SU-DHL-6 (cell line): ENCODE measurements around the gene NDUFA6.

Experiments
- H2AFZ ChIP-seq: fragments of 200-600 bp; sonication (generic); 2 replicates; pipeline ENCODE4 v1.6.1; 2014; ENCODE audit warnings: low read depth, mild to moderate bottlenecking, moderate library complexity, mixed read lengths, antibody characterized with exemption, low read length; ENCODE audit not compliant: severe bottlenecking
- H3F3A ChIP-seq: fragments of 200-600 bp; shearing (Covaris generic); 2 replicates; pipeline ENCODE4 v1.6.0; 2016; ENCODE audit warnings: antibody characterized with exemption, mild to moderate bottlenecking; ENCODE audit not compliant: insufficient read depth
- H3K27ac ChIP-seq: fragments of 200-600 bp; sonication (generic); 2 replicates; pipeline ENCODE4 v1.5.1; 2016; ENCODE audit warnings: low read depth, mild to moderate bottlenecking, low read length, moderate library complexity, mixed read lengths
- H3K27me3 ChIP-seq: fragments of 200-600 bp; sonication (generic), shearing (Covaris generic); 2 replicates; pipeline ENCODE4 v1.6.0; 2014; ENCODE audit warnings: mild to moderate bottlenecking, low read length
- H3K36me3 ChIP-seq: fragments of 200-600 bp; sonication (generic); 2 replicates; pipeline ENCODE4 v1.6.1; 2014; ENCODE audit warnings: mild to moderate bottlenecking, low read length, mixed read lengths
- H3K4me2 ChIP-seq: fragments of 300-600, 200-600 bp; shearing (Covaris generic), sonication (generic); 2 replicates; pipeline ENCODE4 v1.6.0; 2014; ENCODE audit warnings: low read length, low read depth, mild to moderate bottlenecking; ENCODE audit not compliant: poor library complexity, severe bottlenecking
- H3K4me3 ChIP-seq: fragments of 200-600 bp; sonication (generic); 2 replicates; pipeline ENCODE4 v1.5.1; 2014; ENCODE audit warnings: antibody characterized with exemption, low read length, mild to moderate bottlenecking, mixed read lengths; ENCODE audit not compliant: insufficient read depth, poor library complexity, severe bottlenecking
- H3K79me2 ChIP-seq: fragments of 200-600 bp; sonication (generic); 2 replicates; pipeline ENCODE4 v1.6.1; 2014; ENCODE audit warnings: mild to moderate bottlenecking, low read length, moderate library complexity; ENCODE audit not compliant: insufficient read depth
- H3K9ac ChIP-seq: fragments of 200-600 bp; sonication (generic); 2 replicates; pipeline ENCODE4 v1.7.0; 2014; ENCODE audit warnings: mild to moderate bottlenecking, low read length
- H3K9me2 ChIP-seq: fragments of 200-600 bp; sonication (generic); replicated peaks from 2 replicates; pipeline ENCODE4 v1.6.1; 2014; ENCODE audit warnings: low read length; ENCODE audit not compliant: insufficient read depth
- H3K9me3 ChIP-seq: fragments of 200-600 bp; sonication (generic); 2 replicates; pipeline ENCODE4 v1.6.1; 2014; ENCODE audit warnings: low read length, mixed read lengths; ENCODE audit not compliant: insufficient read depth
- H4K20me1 ChIP-seq: fragments of 200-600 bp; sonication (generic); 2 replicates; pipeline ENCODE4 v1.6.1; 2014; ENCODE audit warnings: low read depth, mild to moderate bottlenecking, antibody characterized with exemption, low read length, moderate library complexity, mixed read lengths
- EZH2phosphoT487 ChIP-seq: fragments of 200-600 bp; sonication (generic), shearing (Covaris generic); conservative IDR thresholded peaks from 2 replicates; pipeline ENCODE4 v1.6.1; 2018; ENCODE audit warnings: mild to moderate bottlenecking, antibody characterized with exemption, low read length, moderate library complexity, mixed read lengths
- TF ChIP-seq, protein P1 (sequence below): fragments of 200-600 bp; sonication (generic); IDR thresholded peaks from one replicate; pipeline ENCODE4 v1.5.1; 2017; ENCODE audit warnings: antibody characterized with exemption, mild to moderate bottlenecking, low read length, moderate library complexity; ENCODE audit not compliant: insufficient read depth, poor library complexity, severe bottlenecking

Gene NDUFA6

GRCh38 chr22:42065438-42066125 lies 25.0 kb downstream of the NDUFA6 start:
- H3K9me2 ChIP-seq, result no peaks in the 10 kb centered on the region
- TF ChIP-seq, protein P1, sequence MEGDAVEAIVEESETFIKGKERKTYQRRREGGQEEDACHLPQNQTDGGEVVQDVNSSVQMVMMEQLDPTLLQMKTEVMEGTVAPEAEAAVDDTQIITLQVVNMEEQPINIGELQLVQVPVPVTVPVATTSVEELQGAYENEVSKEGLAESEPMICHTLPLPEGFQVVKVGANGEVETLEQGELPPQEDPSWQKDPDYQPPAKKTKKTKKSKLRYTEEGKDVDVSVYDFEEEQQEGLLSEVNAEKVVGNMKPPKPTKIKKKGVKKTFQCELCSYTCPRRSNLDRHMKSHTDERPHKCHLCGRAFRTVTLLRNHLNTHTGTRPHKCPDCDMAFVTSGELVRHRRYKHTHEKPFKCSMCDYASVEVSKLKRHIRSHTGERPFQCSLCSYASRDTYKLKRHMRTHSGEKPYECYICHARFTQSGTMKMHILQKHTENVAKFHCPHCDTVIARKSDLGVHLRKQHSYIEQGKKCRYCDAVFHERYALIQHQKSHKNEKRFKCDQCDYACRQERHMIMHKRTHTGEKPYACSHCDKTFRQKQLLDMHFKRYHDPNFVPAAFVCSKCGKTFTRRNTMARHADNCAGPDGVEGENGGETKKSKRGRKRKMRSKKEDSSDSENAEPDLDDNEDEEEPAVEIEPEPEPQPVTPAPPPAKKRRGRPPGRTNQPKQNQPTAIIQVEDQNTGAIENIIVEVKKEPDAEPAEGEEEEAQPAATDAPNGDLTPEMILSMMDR, result no peak
- no peak for TF ChIP-seq EZH2phosphoT487
- no peaks in the 10 kb centered on the region for H3F3A ChIP-seq
- H4K20me1 ChIP-seq, result no peaks in the 10 kb centered on the region
- H3K27ac ChIP-seq, result no peak overlapping the region
- no peaks in the 10 kb centered on the region for H3K36me3 ChIP-seq
- no peaks in the 10 kb centered on the region for H3K27me3 ChIP-seq
- no peak overlapping the region for H3K4me3 ChIP-seq
- no peak overlapping the region for H3K4me2 ChIP-seq
- no peaks in the 10 kb centered on the region for H3K9me3 ChIP-seq
- H3K79me2 ChIP-seq, result no peaks in the 10 kb centered on the region
- no peak overlapping the region for H3K9ac ChIP-seq
- no peak overlapping the region for H2AFZ ChIP-seq

DNA sequence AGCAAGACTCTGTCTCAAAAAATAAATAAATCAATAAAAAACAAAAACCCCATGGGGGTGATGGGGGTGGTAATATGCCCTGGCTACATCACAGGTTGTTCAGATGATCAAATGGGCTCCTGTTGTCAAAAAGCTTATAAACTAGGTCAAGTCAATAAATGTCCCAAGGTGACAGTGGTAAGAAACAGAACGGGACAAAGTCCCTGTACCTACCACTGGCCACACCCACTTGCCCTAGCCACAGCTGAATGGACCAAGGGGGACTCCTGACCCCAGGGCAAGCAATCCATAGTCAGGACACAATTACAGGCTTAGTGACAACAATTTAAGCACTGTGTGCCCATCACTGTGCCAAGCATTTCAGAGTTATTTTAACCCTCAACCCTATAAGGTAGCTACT lies 25.9 kb downstream of the NDUFA6 start:
- no peak overlapping the region for H2AFZ ChIP-seq
- H3K27me3 ChIP-seq, result no peaks in the 10 kb centered on the region
- no peaks in the 10 kb centered on the region for H3K79me2 ChIP-seq
- H3K36me3 ChIP-seq, result no peaks in the 10 kb centered on the region
- H3K9me2 ChIP-seq, result no peaks in the 10 kb centered on the region
- H3F3A ChIP-seq, result no peaks in the 10 kb centered on the region
- H3K4me3 ChIP-seq, result no peak overlapping the region
- no peak overlapping the region for H3K4me2 ChIP-seq
- H3K27ac ChIP-seq, result no peak overlapping the region
- H4K20me1 ChIP-seq, result no peaks in the 10 kb centered on the region
- no peak overlapping the region for H3K9ac ChIP-seq
- TF ChIP-seq EZH2phosphoT487, result no peak
- TF ChIP-seq, protein P1, result no peak
- no peaks in the 10 kb centered on the region for H3K9me3 ChIP-seq

DNA sequence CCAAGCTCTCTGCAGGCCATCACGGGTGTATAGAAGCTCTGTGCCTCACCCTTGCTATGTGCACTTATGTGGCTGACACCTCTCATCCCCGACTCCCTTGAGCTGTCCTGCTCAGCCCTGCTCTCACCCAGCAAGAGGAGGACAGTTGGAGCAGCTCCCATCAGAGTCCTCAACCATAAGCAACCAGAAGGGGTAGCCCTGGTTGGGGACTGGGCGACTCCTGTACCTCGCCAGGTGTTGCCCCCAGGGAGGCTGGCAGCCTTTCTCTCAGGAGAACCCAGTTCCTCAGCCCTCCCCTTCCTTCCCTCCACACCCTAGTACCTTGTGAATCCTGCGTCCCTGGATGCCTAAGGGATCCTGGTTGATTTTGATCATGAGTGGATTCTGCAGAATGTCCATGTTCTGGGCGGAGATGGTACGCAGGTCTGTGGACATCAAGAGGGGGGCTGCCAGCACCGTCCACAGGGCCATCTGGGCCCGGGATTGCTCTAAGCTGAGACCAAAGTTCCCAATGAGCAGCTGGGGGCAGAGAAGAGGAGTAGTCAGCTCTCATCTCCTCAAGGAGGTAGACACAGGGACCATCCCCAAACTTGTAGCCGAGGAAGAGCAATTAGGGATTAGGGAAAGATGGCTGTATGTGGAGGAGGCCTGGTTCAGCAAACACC lies 27.9 kb downstream of the NDUFA6 start:
- peaks cover 4% of the 10 kb centered on the region for H3K36me3 ChIP-seq
- no peaks in the 10 kb centered on the region for H4K20me1 ChIP-seq
- TF ChIP-seq, protein P1, result no peak
- TF ChIP-seq EZH2phosphoT487, result no peak
- no peaks in the 10 kb centered on the region for H3K27me3 ChIP-seq
- H3K4me3 ChIP-seq, result no peak overlapping the region
- no peak overlapping the region for H3K27ac ChIP-seq
- no peak overlapping the region for H3K9ac ChIP-seq
- no peaks in the 10 kb centered on the region for H3K9me2 ChIP-seq
- no peaks in the 10 kb centered on the region for H3F3A ChIP-seq
- H3K79me2 ChIP-seq, result no peaks in the 10 kb centered on the region
- H3K4me2 ChIP-seq, result no peak overlapping the region
- no peak overlapping the region for H2AFZ ChIP-seq
- H3K9me3 ChIP-seq, result no peaks in the 10 kb centered on the region
